Neuronal stem cell (in vitro differentiated cells): ENCODE results near the gene GARIN5B.

Experiments used
- DNase-seq: peaks from one replicate; pipeline ENCODE4 v3.0.0-alpha.2; 2013; ENCODE audit warnings: low spot score
- H2AFZ ChIP-seq: one replicate; pipeline ENCODE4 v1.6.1; 2013; ENCODE audit warnings: mild to moderate bottlenecking, low read length, inconsistent platforms
- H2AK5ac ChIP-seq: 2 replicates; pipeline ENCODE4 v1.6.1; 2013; ENCODE audit warnings: low read depth, mild to moderate bottlenecking, inconsistent platforms, low read length, moderate library complexity, mixed read lengths
- H2BK120ac ChIP-seq: 2 replicates; pipeline ENCODE4 v1.6.1; 2013; ENCODE audit warnings: low read depth, mild to moderate bottlenecking, inconsistent platforms, low read length, moderate library complexity, mixed read lengths
- H2BK12ac ChIP-seq: one replicate; pipeline ENCODE4 v1.6.1; 2013; ENCODE audit warnings: low read length, inconsistent platforms
- H2BK15ac ChIP-seq: 2 replicates; pipeline ENCODE4 v1.6.1; 2013; ENCODE audit warnings: mild to moderate bottlenecking, low read length, inconsistent platforms, mixed read lengths
- H2BK5ac ChIP-seq: one replicate; pipeline ENCODE4 v1.6.1; 2013; ENCODE audit warnings: inconsistent platforms, mild to moderate bottlenecking, low read length, moderate library complexity
- H3K14ac ChIP-seq: one replicate; pipeline ENCODE4 v1.6.1; 2013; ENCODE audit warnings: low read length, inconsistent platforms
- H3K18ac ChIP-seq: 2 replicates; pipeline ENCODE4 v1.6.1; 2013; ENCODE audit warnings: low read length, inconsistent platforms
- H3K23ac ChIP-seq: 2 replicates; pipeline ENCODE4 v1.6.1; 2013; ENCODE audit warnings: low read depth, mild to moderate bottlenecking, mixed read lengths, low read length, inconsistent platforms; ENCODE audit not compliant: poor library complexity
- H3K27ac ChIP-seq: replicated peaks from 3 replicates; pipeline ENCODE4 v1.5.1; 2013; ENCODE audit warnings: low read length, inconsistent platforms
- H3K27me3 ChIP-seq, 3 experiments: 2 replicates each; pipeline ENCODE4 v1.6.1; 2013; ENCODE audit warnings: low read length in 3 of 3, mild to moderate bottlenecking in 2 of 3, inconsistent platforms in 1 of 3, low read depth in 1 of 3, mixed read lengths in 1 of 3, moderate library complexity in 1 of 3; ENCODE audit not compliant: control insufficient read depth in 3 of 3, insufficient read depth in 3 of 3
- H3K36me3 ChIP-seq, 2 donors: replicated peaks in 1 of 2; 2 replicates each; pipeline ENCODE4 v1.6.1; 2013; ENCODE audit warnings: low read length in 2 of 2; ENCODE audit not compliant: control insufficient read depth in 2 of 2, insufficient read depth in 2 of 2
- H3K4ac ChIP-seq: 2 replicates; pipeline ENCODE4 v1.6.1; 2013; ENCODE audit warnings: inconsistent platforms, mild to moderate bottlenecking, low read length, moderate library complexity
- H3K4me1 ChIP-seq, 2 donors: 1 replicate in 1 of 2; 2 replicates in 1 of 2; pipeline ENCODE4 v1.6.1; 2013; ENCODE audit warnings: low read length in 2 of 2, low read depth in 1 of 2; ENCODE audit not compliant: control insufficient read depth in 2 of 2, insufficient read depth in 1 of 2
- H3K4me2 ChIP-seq: one replicate; pipeline ENCODE4 v1.6.1; 2013; ENCODE audit warnings: mild to moderate bottlenecking, low read length, inconsistent platforms; ENCODE audit not compliant: insufficient read depth, poor library complexity, severe bottlenecking
- H3K4me3 ChIP-seq, 2 donors: 2 replicates each; pipeline ENCODE4 v1.5.1; 2013; ENCODE audit warnings: low read length in 2 of 2, mild to moderate bottlenecking in 2 of 2, inconsistent platforms in 1 of 2, moderate library complexity in 1 of 2
- H3K79me1 ChIP-seq: one replicate; pipeline ENCODE4 v1.6.1; 2013; ENCODE audit warnings: low read depth, mild to moderate bottlenecking, inconsistent platforms, low read length, moderate library complexity
- H3K9ac ChIP-seq: one replicate; pipeline ENCODE4 v1.6.1; 2013; ENCODE audit warnings: mild to moderate bottlenecking, low read depth, low read length, inconsistent platforms; ENCODE audit not compliant: poor library complexity
- H3K9me3 ChIP-seq, 2 donors: replicated peaks in 1 of 2; 2 replicates each; pipeline versions ENCODE3 to v1.6.1; 2013; ENCODE audit warnings: low read length in 2 of 2, mild to moderate bottlenecking in 2 of 2, inconsistent platforms in 1 of 2, low read depth in 1 of 2, mixed read lengths in 1 of 2, moderate library complexity in 1 of 2; ENCODE audit not compliant: control insufficient read depth in 2 of 2, insufficient read depth in 1 of 2
- H4K8ac ChIP-seq: one replicate; pipeline ENCODE4 v1.6.1; 2013; ENCODE audit warnings: low read depth, mild to moderate bottlenecking, inconsistent platforms, low read length, moderate library complexity
- H4K91ac ChIP-seq: one replicate; pipeline ENCODE4 v1.6.1; 2013; ENCODE audit warnings: low read length, low read depth, mild to moderate bottlenecking, inconsistent platforms; ENCODE audit not compliant: poor library complexity
- WGBS, 2 donors: extraction: QIAGEN DNeasy Blood & Tissue Kit; methylation state at CpG; one replicate each; pipeline ENCODE4 v1.1.7; 2013; ENCODE audit warnings: missing lambda C conversion rate in 2 of 2, mixed read lengths in 1 of 2; ENCODE audit not compliant: insufficient read length in 2 of 2, insufficient replicate concordance in 1 of 2; ENCODE audit errors: extremely low coverage in 2 of 2; 5-methylcytosine and 5-hydroxymethylcytosine counted together

Gene GARIN5B

DNA sequence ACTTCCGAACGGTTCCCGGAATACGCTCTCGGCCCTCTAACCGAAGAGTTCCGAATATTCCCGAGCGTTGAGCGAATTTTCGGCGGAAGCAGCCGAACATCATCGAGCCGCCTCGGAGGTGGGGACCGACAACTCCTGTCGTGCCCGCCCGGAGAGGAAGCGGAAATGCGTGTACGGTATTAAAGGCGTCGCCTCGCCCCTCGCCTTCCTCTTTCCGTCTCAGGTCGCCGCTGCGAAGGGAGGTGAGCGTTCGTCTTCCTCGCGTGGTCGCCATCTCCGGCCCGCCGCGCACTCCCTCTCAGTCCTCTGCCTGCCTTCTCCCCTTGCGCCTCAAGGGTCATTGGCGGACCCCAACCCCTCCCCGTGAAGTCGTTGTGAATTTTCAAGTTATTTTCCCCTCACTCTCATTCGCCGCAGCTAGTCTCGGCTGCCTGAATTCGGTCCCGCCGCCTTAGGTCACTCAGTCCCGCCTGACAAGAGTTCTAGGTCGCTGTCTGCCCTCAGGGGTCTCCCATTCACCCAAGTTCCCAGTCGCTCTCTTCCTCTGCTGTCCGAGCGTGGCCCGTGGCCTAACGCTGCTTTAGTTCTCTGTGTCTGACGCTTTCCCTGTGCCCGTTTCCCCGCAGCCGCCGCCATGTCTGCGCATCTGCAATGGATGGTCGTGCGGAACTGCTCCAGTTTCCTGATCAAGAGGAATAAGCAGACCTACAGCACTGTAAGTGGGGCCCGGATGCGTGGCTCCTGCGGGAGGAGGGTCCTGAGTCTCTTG, 22.8 kb upstream of the GARIN5B start, which contains the start of gene RPL28:
TSS of gene RPL28 (plus strand) at position 209 of the 769 bp plus-strand sequence. CDS start at position 635, 426 bp downstream.
- Histone ChIP-seq H2AK5ac (peak within 1 kb of the TSS; percentile 43), H3K4ac (peak within 1 kb of the TSS; percentile 7), H3K4me1 (peaks cover 33 to 39% of the 10 kb centered on the region in 2 donors), H2BK15ac (peak within 1 kb of the TSS; percentile 1), H3K14ac (peak within 1 kb of the TSS; percentile 79), H3K9ac (peak within 1 kb of the TSS; percentile 95), H4K91ac (no peak within 1 kb of the TSS), H2AFZ (peak within 1 kb of the TSS; percentile 92), H2BK12ac (no peak within 1 kb of the TSS), H2BK120ac (no peak within 1 kb of the TSS), H3K9me3 (peaks cover 2% of the 10 kb centered on the region in 2 donors), H3K4me2 (peak within 1 kb of the TSS; percentile 96), H3K4me3 (peak within 1 kb of the TSS; percentile 87 to 89), H2BK5ac (peak within 1 kb of the TSS; percentile 62), H4K8ac (no peak within 1 kb of the TSS), H3K18ac (peak within 1 kb of the TSS; percentile 87), H3K23ac (peak within 1 kb of the TSS; percentile 100), H3K36me3 (peaks cover 39 to 46% of the 10 kb centered on the region in 2 donors), H3K27ac (peak within 1 kb of the TSS; percentile 81), H3K79me1 (peaks cover 26% of the 10 kb centered on the region), H3K27me3 (peaks cover 0 to 3% (median 0%) of the 10 kb centered on the region in 3 experiments)
- WGBS, 2 donors: no CpG with 5 or more reads among the region's 68 CpGs
- peak; percentile 99 for DNase-seq

- Histone ChIP-seq H3K14ac (no peak overlapping the region), H3K4me3 (peak overlapping the region; percentile 82 to 89), H2BK120ac (no peak overlapping the region), H3K9ac (peak overlapping the region; percentile 88), H3K4me2 (peak overlapping the region; percentile 94), H2AK5ac (no peak overlapping the region), H4K91ac (no peak overlapping the region), H2BK15ac (peak overlapping the region; percentile 1), H2BK12ac (no peak overlapping the region), H3K36me3 (peaks cover 33 to 38% of the 10 kb centered on the region in 2 donors), H3K23ac (peak overlapping the region; percentile 100), H3K18ac (peak overlapping the region; percentile 69), H3K9me3 (peaks cover 2% of the 10 kb centered on the region in 2 donors), H4K8ac (no peak overlapping the region), H3K4ac (no peak overlapping the region), H2AFZ (peak overlapping the region; percentile 92), H3K27me3 (peaks cover 0 to 3% (median 0%) of the 10 kb centered on the region in 3 experiments), H3K27ac (peak overlapping the region; percentile 81), H3K4me1 (peaks cover 33 to 35% of the 10 kb centered on the region in 2 donors), H3K79me1 (peaks cover 24% of the 10 kb centered on the region), H2BK5ac (no peak overlapping the region)
- DNase-seq: peak; percentile 97
- no CpG with 5 or more reads among the region's 34 CpGs for WGBS, 2 donors
Observed at GRCh38 chr19:55384920-55385723, 22.1 kb upstream of the GARIN5B start.

DNA sequence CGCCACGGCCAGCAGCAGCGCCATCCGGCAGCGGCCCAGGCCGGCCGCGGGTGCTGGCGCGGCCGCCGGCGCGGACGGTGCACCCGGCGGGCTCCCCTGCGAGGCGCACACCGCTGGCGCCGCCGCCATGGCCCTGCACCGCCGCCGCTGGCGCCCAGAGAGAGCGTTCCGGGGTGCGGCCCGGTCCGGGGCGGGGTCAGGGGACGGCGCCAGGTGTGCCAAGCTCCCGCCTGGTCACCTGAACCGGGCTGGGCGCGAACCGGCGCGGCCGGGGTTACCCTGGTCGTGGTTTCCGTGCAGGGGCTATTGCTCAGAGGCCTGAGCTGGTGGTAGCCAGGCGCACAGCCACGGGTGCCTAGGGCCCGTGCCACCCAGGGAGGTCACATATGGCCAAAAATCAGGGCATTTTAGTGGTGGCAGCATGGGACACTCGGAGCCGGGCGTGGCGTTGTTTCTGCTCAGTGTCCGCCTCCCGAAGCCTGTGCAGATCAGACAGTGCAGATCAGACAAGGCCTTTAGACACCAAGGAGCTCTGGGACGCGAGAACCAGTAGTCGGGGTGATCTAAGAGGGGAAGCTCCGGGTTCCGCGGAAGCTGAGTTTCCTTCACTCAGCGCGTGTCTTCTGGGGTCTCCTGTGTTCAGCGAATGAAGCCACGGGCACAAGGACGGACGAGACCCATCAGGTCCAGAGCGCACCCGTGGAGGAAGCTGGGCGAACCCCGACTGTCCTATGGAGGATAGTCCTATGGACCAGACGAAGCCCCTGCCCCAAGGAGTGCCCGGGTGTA, 21.3 kb upstream of the GARIN5B start, which contains the start of gene TMEM238:
TSS of gene TMEM238 (minus strand) at position 162 of the 789 bp plus-strand sequence. CDS start at position 129, 33 bp downstream.
- Histone ChIP-seq H2BK12ac (no peak within 1 kb of the TSS), H3K4me2 (peak within 1 kb of the TSS; percentile 94), H4K8ac (no peak within 1 kb of the TSS), H3K14ac (no peak within 1 kb of the TSS), H3K23ac (peak within 1 kb of the TSS; percentile 75), H3K4me3 (peak within 1 kb of the TSS; percentile 82 to 89), H3K27me3 (peaks cover 0 to 3% (median 0%) of the 10 kb centered on the region in 3 experiments), H3K36me3 (peaks cover 25 to 30% of the 10 kb centered on the region in 2 donors), H3K4ac (peak within 1 kb of the TSS; percentile 72), H4K91ac (no peak within 1 kb of the TSS), H2BK5ac (no peak within 1 kb of the TSS), H3K79me1 (peaks cover 21% of the 10 kb centered on the region), H3K9me3 (peaks cover 2% of the 10 kb centered on the region in 2 donors), H3K18ac (peak within 1 kb of the TSS; percentile 97), H2BK120ac (no peak within 1 kb of the TSS), H2AFZ (peak within 1 kb of the TSS; percentile 92), H3K4me1 (peaks cover 29 to 33% of the 10 kb centered on the region in 2 donors), H2AK5ac (peak within 1 kb of the TSS; percentile 86), H3K9ac (peak within 1 kb of the TSS; percentile 95), H2BK15ac (peak within 1 kb of the TSS; percentile 46), H3K27ac (peak within 1 kb of the TSS; percentile 36)
- no CpG with 5 or more reads among the region's 72 CpGs for WGBS, 2 donors
- DNase-seq: no peak
